NCI-H345 (cell line): Measurements from ENCODE around the gene PACS1.
A peak's percentile ranks its signal among the peaks of the same experiment; 100 is the strongest.

Source experiments
- DNase-seq: peaks from one replicate; lab custom pipeline; 2025; lab: John Stamatoyannopoulos, UW

PACS1 gene

GRCh38 chr11:66289548-66290329 is 219.7 kb downstream of the PACS1 start:
- DNase-seq: no peak

- no peak for DNase-seq
Observed at GRCh38 chr11:66290330-66290621, 220.2 kb downstream of the PACS1 start.

GRCh38 chr11:66291303-66291705 is 221.2 kb downstream of the PACS1 start:
- no peak for DNase-seq

GRCh38 chr11:66291706-66292542 is 221.9 kb downstream of the PACS1 start, which contains the start of gene TMEM151A:
TSS of gene TMEM151A (plus strand) at chr11:66291894. CDS start at chr11:66292014, 120 bp downstream.
- peak; percentile 47 for DNase-seq

GRCh38 chr11:66292543-66293332 is 222.7 kb downstream of the PACS1 start:
- DNase-seq: no peak

DNA sequence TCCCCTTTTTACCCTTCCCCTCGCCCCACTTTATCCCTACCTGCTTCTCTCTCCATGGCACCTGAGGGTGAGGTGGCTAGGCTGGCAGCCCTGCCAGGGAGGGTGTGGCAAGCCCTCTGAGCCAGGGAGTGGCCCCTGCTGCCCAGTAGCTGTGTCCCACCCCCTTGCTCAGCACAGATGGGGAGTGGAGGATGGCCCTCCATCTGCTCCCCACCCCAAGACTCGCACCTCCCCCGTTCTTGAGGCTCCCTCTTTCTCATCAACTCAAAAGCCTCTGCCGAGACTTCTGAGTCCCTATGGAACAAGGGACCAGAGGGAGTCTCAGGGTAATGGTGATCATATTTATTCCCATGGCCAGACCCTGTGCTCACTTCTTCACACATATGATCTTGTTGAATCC is 223.3 kb downstream of the PACS1 start:
- no peak for DNase-seq

- no peak for DNase-seq
Observed at GRCh38 chr11:66293777-66294625, 223.9 kb downstream of the PACS1 start.
